ENCODE results near the gene CRYM.
"Not testable (repeated sequence)": the region's sequence is repeated elsewhere in the genome, so short reads cannot be mapped to it uniquely, and the experiment has no call there.

The CRYM gene

DNA sequence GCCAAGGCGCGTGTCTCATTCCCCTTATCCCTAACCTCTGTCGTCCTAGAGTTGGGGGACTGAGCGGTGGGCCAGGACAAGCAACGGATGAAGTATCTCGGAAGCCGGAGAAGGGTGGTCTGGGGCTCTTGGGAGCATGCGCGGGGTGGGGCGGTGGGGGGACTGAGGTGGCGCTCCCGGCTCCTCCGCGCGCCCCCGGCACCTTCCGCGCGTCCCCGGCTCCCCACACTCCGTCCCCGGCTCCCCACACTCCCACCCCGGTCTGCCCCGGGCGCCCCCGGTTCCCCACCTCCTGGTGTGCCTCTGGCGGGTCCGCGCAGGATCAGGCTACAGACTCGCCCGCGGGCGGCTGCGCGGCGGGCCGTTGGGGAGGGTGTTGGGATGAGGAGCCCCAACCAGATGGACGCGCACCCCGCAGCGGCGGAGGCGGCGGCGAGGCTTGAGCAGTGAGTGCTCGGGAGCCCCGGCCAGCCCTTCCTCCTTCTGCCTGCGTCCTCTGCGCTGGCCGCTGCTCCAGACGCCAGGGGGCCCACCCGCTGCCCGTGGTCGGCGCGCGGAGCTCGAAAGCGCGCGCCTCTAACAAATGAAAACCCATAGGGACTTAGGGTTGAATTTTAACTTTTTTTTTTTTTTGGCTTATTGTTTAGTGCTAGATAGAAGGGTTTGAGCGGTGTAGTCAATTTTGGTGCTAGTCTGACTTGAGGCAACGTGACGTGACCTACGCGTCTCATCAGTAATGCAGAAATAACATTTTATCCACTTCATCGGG lies 5.6 kb upstream of the CRYM start:
- peak overlapping the region; percentile 67 to 90 (median 83) for H3K4me2 ChIP-seq
- no peak for TF ChIP-seq Cebpa-rat (IDR thresholded peaks at IDR 0.05)
- peaks cover 0 to 20% (median 2%) of the 10 kb centered on the region in 10 experiments; a peak in 12 of 20 replicates for H3K4me1 ChIP-seq
- H3K4me3 ChIP-seq: peak overlapping the region; percentile 49 to 71 (median 60)
- H3K27me3 ChIP-seq: peaks cover 43 to 64% (median 60%) of the 10 kb centered on the region in 11 experiments
- no peaks in the 10 kb centered on the region for H3K36me3 ChIP-seq
- H3K9ac ChIP-seq: peak overlapping the region; percentile 35 to 65 (median 56); a peak in 19 of 22 replicates
- no peak overlapping the region for H3K27ac ChIP-seq
- peaks cover 7 to 24% (median 14%) of the 10 kb centered on the region in 11 experiments; a peak in 20 of 22 replicates for H3K9me3 ChIP-seq (replicated peaks in 1 of 11)
- no peaks in the 10 kb centered on the region for H4K20me1 ChIP-seq

DNA sequence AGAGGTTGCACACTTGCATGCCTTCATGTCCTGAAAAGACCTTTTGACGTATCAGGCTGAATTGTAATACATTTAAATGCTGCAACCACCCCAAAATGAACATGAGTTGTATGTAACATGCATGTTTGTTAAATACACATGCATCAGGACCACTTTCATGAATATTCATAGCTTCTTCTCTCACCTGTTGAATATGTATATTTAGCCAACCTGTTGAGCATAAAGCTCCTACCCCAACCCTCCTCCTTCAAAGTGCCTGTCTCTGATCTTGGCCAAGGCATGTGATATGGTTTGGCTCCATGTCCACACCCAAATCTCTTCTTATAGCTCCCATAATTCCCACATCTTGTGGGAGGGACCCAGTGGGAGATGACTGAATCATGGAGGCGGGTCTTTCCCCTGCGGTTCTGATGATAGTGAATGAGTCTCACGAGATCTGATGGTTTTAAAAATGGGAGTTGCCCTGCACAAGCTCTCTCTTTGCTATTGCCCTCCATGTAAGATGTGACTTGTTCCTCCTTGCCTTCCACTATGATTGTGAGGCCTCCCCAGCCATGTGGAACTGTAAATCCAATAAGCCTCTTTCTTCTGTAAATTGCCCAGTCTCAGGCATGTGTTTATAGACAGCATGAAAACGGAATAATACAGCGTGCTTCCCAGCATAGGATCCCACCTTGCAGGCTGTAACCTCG lies 3.8 kb upstream of the CRYM start:
- Histone ChIP-seq H3K4me1 (peaks cover 0 to 27% (median 8%) of the 10 kb centered on the region in 10 experiments; a peak in 13 of 20 replicates), H3K27ac (no peak overlapping the region), H3K9ac (no peak overlapping the region), H4K20me1 (no peaks in the 10 kb centered on the region), H3K36me3 (no peaks in the 10 kb centered on the region), H3K27me3 (peaks cover 61 to 83% (median 79%) of the 10 kb centered on the region in 11 experiments), H3K4me2 (no peak overlapping the region), H3K9me3 (replicated peaks in 1 of 11) (peaks cover 7 to 24% (median 13%) of the 10 kb centered on the region in 11 experiments; a peak in 20 of 22 replicates), H3K4me3 (no peak overlapping the region)
- TF ChIP-seq Cebpa-rat (IDR thresholded peaks at IDR 0.05): no peak

DNA sequence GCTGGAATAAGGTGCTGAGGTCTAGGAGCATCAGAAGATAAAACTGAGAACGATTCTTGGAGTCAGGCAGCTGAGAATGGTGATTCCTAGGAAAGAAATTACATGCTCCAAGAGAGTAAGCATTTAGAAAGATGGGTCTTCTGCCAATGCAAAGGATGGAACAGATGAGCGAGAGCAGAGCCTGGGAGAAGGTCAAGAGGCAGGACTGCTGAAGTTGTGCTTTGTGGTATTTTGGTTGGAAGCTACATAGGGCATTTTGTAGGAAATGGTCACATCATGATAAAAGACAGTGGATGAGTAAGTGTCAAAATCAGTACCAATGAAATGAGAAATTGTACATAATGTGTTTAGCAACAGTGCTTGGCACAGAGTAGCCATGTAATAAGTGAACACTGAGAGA lies 1.4 kb upstream of the CRYM start:
- Histone ChIP-seq H3K36me3 (no peaks in the 10 kb centered on the region), H3K4me3 (no peak overlapping the region), H3K27me3 (peaks cover 53 to 77% (median 68%) of the 10 kb centered on the region in 11 experiments), H3K27ac (no peak overlapping the region), H4K20me1 (no peaks in the 10 kb centered on the region), H3K4me1 (peaks cover 0 to 36% (median 15%) of the 10 kb centered on the region in 10 experiments; a peak in 13 of 20 replicates), H3K4me2 (peak overlapping the region in 2 of 11 experiments; percentile 21 to 44; a peak in 2 of 22 replicates), H3K9ac (no peak overlapping the region), H3K9me3 (replicated peaks in 1 of 11) (peaks cover 7 to 17% (median 11%) of the 10 kb centered on the region in 11 experiments; a peak in 20 of 22 replicates)
- no peak for TF ChIP-seq Cebpa-rat (IDR thresholded peaks at IDR 0.05)

DNA sequence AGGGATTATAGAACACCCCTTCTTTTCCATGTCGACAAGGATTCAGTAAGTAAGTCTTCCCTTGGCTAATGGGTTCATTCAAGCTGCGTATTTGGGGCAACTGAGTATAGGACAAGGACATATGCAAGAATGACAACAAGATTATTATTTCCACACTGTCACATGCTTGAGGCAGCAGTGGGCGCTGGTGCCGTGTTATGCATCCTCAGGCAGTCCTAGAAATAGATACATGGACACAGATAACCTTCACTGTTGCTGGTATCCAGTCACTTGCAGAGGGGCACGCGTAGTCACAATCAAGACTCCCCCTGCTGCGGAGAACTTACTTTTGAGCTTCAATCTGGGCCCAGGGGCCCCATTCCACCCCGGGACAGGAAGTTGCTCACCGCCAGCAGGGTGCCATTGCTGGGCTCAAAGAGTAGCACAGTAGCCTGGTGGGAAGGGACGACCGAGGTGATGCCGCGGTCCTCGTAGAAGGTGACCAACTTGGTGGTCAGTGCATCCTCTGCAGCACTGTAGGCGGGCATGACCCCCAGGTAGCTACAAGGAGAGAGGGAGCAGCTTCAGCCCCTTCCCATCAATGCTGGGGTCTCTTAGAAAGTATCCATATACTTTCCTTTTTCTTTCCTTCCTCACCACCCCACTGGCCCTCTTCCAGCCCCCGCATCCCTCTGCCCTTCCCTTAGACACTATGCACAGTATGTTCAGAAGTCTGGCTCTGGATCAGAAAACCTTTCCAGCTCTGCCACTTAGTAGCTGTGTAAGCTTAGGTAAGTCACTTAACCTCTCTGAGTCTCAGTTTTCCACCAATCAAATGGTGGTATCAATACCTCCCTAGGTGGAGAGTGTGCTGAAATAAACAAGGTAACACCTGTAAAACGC lies 804 bp downstream of the CRYM start:
- Histone ChIP-seq H3K4me3 (peak overlapping the region in 8 of 10 experiments; percentile 41 to 67 (median 54); a peak in 12 of 20 replicates), H3K36me3 (no peaks in the 10 kb centered on the region), H3K9me3 (replicated peaks in 1 of 11) (peaks cover 7 to 11% (median 8%) of the 10 kb centered on the region in 11 experiments; a peak in 20 of 22 replicates), H3K27ac (no peak overlapping the region), H3K27me3 (peaks cover 32 to 54% (median 47%) of the 10 kb centered on the region in 11 experiments), H3K9ac (0 out of 22 replicates have a peak overlapping the region, but pooled peaks of 1 of the 11 experiments have one; percentile 12), H3K4me2 (peak overlapping the region; percentile 72 to 95 (median 82)), H4K20me1 (no peaks in the 10 kb centered on the region), H3K4me1 (peaks cover 0 to 44% (median 20%) of the 10 kb centered on the region in 10 experiments; a peak in 12 of 20 replicates)
- TF ChIP-seq Cebpa-rat (IDR thresholded peaks at IDR 0.05): no peak

DNA sequence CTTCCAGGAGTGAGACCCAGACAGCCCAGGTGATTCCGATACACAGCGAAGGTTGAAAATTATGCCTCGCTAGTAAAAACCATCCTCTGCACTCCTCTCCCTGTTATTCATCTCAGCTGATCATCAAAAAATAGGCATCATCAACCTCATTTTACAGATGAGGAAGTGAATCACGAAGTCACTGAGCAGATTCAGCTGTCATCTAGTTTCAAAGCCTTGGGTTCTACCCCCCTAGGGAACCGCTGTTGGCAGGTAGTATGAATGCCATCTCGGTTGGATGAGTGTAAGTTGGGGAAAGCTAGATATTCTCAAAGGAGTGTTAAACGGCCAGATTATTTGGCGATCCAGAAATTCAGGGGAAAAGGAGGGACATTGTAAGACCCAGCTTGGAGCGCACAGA lies 2.0 kb downstream of the CRYM start:
- Histone ChIP-seq H3K4me2 (peak overlapping the region in 7 of 11 experiments; percentile 15 to 51 (median 28); a peak in 11 of 22 replicates), H4K20me1 (no peaks in the 10 kb centered on the region), H3K27ac (no peak overlapping the region), H3K4me3 (no peak overlapping the region), H3K4me1 (peaks cover 0 to 41% (median 20%) of the 10 kb centered on the region in 10 experiments; a peak in 12 of 20 replicates), H3K9ac (no peak overlapping the region), H3K9me3 (replicated peaks in 1 of 11) (no peaks in the 10 kb centered on the region), H3K27me3 (peaks cover 32 to 45% (median 37%) of the 10 kb centered on the region in 11 experiments), H3K36me3 (no peaks in the 10 kb centered on the region)
- no peak for TF ChIP-seq Cebpa-rat (IDR thresholded peaks at IDR 0.05)

DNA sequence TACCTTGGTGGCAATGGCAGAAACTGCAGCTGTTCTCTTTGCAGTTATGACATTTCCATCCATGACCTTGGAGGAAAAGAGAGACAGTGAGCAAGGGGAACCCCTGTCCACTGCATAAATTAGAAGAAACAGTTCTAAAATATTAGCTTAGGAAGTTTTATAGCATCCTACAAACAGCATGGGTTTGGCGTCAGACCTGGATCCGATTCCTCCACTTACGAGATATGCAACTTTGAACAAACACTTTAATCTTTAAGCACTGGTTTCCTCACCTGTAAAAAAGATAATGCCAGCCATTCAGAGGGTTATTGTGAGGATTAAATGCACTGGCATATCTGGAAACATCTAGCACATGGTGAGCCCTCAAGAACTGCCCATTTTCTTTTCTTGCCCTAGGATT lies 2.6 kb downstream of the CRYM start:
- no peaks in the 10 kb centered on the region for H3K9me3 ChIP-seq (replicated peaks in 1 of 11)
- peak overlapping the region in 2 of 11 experiments; percentile 23 to 35; a peak in 4 of 22 replicates for H3K4me2 ChIP-seq
- no peak overlapping the region for H3K27ac ChIP-seq
- H4K20me1 ChIP-seq: no peaks in the 10 kb centered on the region
- peaks cover 0 to 36% (median 20%) of the 10 kb centered on the region in 10 experiments; a peak in 12 of 20 replicates for H3K4me1 ChIP-seq
- TF ChIP-seq Cebpa-rat (IDR thresholded peaks at IDR 0.05): no peak
- H3K36me3 ChIP-seq: no peaks in the 10 kb centered on the region
- no peak overlapping the region for H3K4me3 ChIP-seq
- no peak overlapping the region for H3K9ac ChIP-seq
- H3K27me3 ChIP-seq: peaks cover 32 to 44% (median 37%) of the 10 kb centered on the region in 11 experiments

DNA sequence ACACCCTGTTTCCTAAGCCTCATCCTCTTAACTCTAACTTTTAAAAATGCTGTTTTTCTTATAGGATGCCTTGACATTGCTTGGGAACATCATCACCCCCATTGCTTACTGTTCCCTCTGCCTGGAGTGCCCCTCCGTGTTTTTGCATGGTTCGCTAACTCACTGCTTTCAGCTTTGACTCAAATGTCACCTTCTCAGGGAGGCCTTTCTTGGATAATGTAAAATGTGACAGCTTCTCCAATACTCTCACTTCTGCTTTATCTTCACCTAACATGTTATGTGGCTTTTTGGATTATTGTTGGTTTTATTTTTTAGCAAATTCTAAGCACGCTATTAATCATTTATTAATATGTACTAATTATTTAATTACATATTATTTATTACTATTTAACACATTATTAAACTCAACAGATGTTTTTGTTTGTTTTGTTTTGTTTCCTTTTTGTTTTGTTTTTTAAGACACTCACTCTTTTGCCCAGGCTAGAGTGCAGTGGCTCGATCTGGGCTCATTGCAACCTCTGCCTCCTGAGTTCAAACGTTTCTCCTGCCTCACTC lies 3.8 kb downstream of the CRYM start:
- Histone ChIP-seq H3K27ac (no peak overlapping the region), H3K4me1 (peaks cover 0 to 30% (median 20%) of the 10 kb centered on the region in 10 experiments; a peak in 11 of 20 replicates), H3K4me2 (peak overlapping the region in 2 of 11 experiments; percentile 10 to 13; a peak in 2 of 22 replicates), H3K9me3 (replicated peaks in 1 of 11) (no peaks in the 10 kb centered on the region), H4K20me1 (no peaks in the 10 kb centered on the region), H3K36me3 (no peaks in the 10 kb centered on the region), H3K9ac (no peak overlapping the region), H3K27me3 (peaks cover 24 to 31% (median 25%) of the 10 kb centered on the region in 11 experiments), H3K4me3 (no peak overlapping the region)
- TF ChIP-seq Cebpa-rat (IDR thresholded peaks at IDR 0.05): no peak

DNA sequence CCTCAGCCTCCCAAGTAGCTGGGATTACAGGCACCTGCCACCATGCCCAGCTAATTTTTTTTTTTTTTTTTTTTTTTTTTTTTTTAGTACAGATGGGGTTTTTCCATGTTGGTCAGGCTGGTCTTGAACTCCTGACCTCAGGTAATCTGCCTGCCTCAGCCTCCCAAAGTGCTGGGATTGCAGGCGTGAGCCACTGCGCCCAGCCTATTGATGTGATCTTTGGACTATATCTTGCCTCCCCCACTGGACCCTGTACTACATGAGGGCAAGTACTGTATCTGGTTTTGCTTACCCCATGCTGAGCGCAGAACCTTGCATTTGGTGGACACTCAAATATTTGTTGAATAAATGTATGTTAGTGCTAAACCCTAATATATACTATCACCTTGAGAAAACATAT lies 5.3 kb downstream of the CRYM start:
- H3K4me3 ChIP-seq; H3K4me2 ChIP-seq; H4K20me1 ChIP-seq; H3K27ac ChIP-seq; H3K36me3 ChIP-seq; H3K9me3 ChIP-seq (replicated peaks in 1 of 11); H3K9ac ChIP-seq: not testable (repeated sequence)
- H3K27me3 ChIP-seq: peaks cover 9 to 16% (median 10%) of the 10 kb centered on the region in 11 experiments
- peaks cover 0 to 24% (median 15%) of the 10 kb centered on the region in 10 experiments; a peak in 11 of 20 replicates for H3K4me1 ChIP-seq

Measured in BLaER1 treated with 17β-estradiol and CSF1 and Interleukin-3, amounts not matched to agents 10 nM and 100 nM (cell line).